Bronchial epithelial cell (primary cell): ENCODE data around the gene DNAAF2. TPM values are rescaled to one million over a fixed set of nuclear protein-coding genes. Genes with fewer than 3 reads are reported as not detected.

Source experiments
- DNase-seq: peaks from one replicate; pipeline ENCODE4 v3.0.0-alpha.2; 2010; ENCODE audit warnings: low read depth
- FAIRE-seq: peaks from 2 replicates; lab custom pipeline; 2011; peaks lifted over from hg19 to GRCh38; lab: Jason Lieb, UNC
- H3K27me3 ChIP-seq: 2 replicates; pipeline ENCODE4 v1.5.1; 2011; ENCODE audit warnings: low read length; ENCODE audit not compliant: control insufficient read depth, insufficient read depth
- H3K36me3 ChIP-seq: 2 replicates; pipeline ENCODE4 v1.5.1; 2011; ENCODE audit warnings: low read length; ENCODE audit not compliant: control insufficient read depth, insufficient read depth
- H3K4me3 ChIP-seq: 2 replicates; pipeline ENCODE4 v1.5.1; 2011; ENCODE audit warnings: mild to moderate bottlenecking, low read depth, low read length, control low read depth
- CTCF ChIP-seq: IDR thresholded peaks from 2 replicates; pipeline ENCODE4 v1.5.1; 2011; ENCODE audit warnings: mild to moderate bottlenecking, moderate library complexity, low read length, control low read depth, inconsistent platforms; ENCODE audit not compliant: insufficient read depth, severe bottlenecking
- total RNA-seq: library from RNA; depleted of rRNA; stranded (reverse); fragments of >200 nt; gene quantifications from 2 replicates; pipeline ENCODE4 v1.2.1, GENCODE V29; 2014

Gene DNAAF2
- total RNA-seq: 8.3 and 10.8 TPM in 2 replicates

- Histone ChIP-seq H3K36me3 (peaks cover 2% of the 10 kb centered on the region), H3K4me3 (peak within 1 kb of the TSS; percentile 90), H3K27me3 (no peaks in the 10 kb centered on the region)
- DNase-seq (peak; percentile 60), FAIRE-seq (no peak)
- TF ChIP-seq CTCF: no peak
These were observed at the start of gene DNAAF2 for GRCh38 chr14:49634547-49635334. Gene DNAAF2 (minus strand): TSS chr14:49635244. CDS start chr14:49635149, 95 bp downstream.

GRCh38 chr14:49679271-49679670, 44.2 kb upstream of the DNAAF2 start:
- H3K4me3 ChIP-seq: no peak overlapping the region
- no peak for TF ChIP-seq CTCF
- no peaks in the 10 kb centered on the region for H3K36me3 ChIP-seq
- H3K27me3 ChIP-seq: no peaks in the 10 kb centered on the region
- FAIRE-seq (no peak), DNase-seq (peak; percentile 51)

GRCh38 chr14:49677643-49678042, 42.6 kb upstream of the DNAAF2 start:
- TF ChIP-seq CTCF: no peak
- Histone ChIP-seq H3K4me3 (no peak overlapping the region), H3K27me3 (no peaks in the 10 kb centered on the region), H3K36me3 (no peaks in the 10 kb centered on the region)
- DNase-seq (no peak), FAIRE-seq (no peak)

- no peak for FAIRE-seq
- TF ChIP-seq CTCF: no peak
These were observed 38.5 kb upstream of the DNAAF2 start for GRCh38 chr14:49673586-49673985.

GRCh38 chr14:49670475-49670874, 35.4 kb upstream of the DNAAF2 start:
- Histone ChIP-seq H3K36me3 (no peaks in the 10 kb centered on the region), H3K4me3 (no peak overlapping the region), H3K27me3 (no peaks in the 10 kb centered on the region)
- no peak for TF ChIP-seq CTCF
- FAIRE-seq (no peak), DNase-seq (no peak)

More at GRCh38 chr14:49673586-49673985, 38.5 kb upstream of the DNAAF2 start:
- no peak for DNase-seq
- Histone ChIP-seq H3K4me3 (no peak overlapping the region), H3K36me3 (no peaks in the 10 kb centered on the region), H3K27me3 (no peaks in the 10 kb centered on the region)
